ENCODE results near the gene CASP4.

Gene CASP4

DNA sequence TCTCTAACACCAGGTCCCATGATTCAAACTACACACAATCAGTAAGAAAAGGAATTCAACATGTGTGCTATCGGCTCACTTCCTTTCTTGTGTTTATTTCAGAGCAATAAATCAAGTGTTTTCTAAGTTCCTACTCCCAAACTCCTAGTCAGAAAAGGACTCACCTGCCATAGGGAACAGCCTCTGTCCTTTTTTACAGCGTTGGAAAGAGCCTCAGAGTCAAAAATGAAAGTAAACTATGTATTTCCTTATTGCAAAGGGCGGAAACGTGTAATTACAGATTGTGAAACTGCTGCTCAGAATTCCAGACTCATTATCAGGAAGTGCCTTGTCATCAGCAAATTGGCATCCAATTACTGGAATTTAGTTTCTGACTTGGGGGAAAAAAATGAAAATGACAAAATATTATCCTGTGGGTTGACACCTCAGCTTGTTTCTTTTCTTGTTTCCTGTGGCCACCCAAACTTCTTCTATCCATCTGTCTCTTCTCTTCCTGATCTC, at the start of gene CASP4:
TSS of gene CASP4 (minus strand) at position 220 of the 501 bp plus-strand sequence. CDS start at position 171, 49 bp downstream.
- Mint-ChIP-seq H3K36me3 (ENCODE audit: low read depth) (peaks cover 38% of the 10 kb centered on the region), H3K27me3 (no peaks in the 10 kb centered on the region), H3K9me3 (peaks cover 19% of the 10 kb centered on the region), H3K4me1 (ENCODE audit: low read depth) (peaks cover 35% of the 10 kb centered on the region), H3K27ac (peak within 1 kb of the TSS; percentile 93), H3K4me3 (peak within 1 kb of the TSS; percentile 81)
- intact Hi-C loops (cut with micrococcal nuclease), result loop anchor here (5.0 to 10.0 kb wide), 3 partner anchors 131 to 374 kb away; no protein-coding TSS in a partner anchor

DNA sequence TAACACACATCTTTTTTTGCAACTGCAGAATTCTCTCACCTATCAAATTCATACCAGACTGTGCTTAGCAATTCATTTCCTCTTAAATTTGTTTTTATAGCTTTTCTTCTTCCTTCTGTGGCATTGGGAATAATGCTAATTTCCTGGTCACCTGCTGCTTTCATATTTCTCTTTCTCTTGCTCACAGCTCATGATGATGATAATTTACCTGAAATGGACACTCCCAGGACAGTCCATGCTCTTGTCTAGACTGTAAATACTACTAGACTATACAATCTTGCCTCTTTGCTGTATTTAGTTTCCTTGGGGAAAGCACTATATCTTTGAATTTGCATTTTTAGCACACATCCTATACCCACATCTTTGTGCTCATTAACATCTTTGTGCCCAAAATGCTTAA, 39.1 kb upstream of the CASP4 start:
- intact Hi-C loops (cut with micrococcal nuclease), result no loop called here

DNA sequence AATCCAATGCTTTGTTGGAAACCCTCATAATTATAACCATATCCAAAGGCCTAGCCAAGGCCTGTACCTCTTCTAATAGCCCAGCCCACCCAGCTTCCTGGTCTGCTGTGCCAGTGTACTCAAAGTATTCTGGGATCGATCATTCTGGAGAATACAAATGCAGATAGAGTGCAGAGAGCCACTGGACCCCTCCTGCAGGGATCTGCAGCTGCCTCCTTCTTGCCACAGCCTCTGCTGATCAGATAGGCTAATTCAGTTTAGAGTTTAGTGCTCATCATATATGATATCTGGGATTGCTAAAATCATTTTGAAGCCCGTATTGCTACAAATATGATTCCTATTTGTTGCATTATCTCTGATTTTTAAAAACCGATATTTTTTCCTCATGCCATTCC, 37.1 kb upstream of the CASP4 start:
- no peaks in the 10 kb centered on the region for H3K36me3 Mint-ChIP-seq (ENCODE audit: low read depth)
- intact Hi-C loops (cut with micrococcal nuclease), result no loop called here
- H3K4me3 Mint-ChIP-seq, result no peak overlapping the region
- H3K27ac Mint-ChIP-seq, result no peak overlapping the region
- no peaks in the 10 kb centered on the region for H3K9me3 Mint-ChIP-seq
- H3K27me3 Mint-ChIP-seq, result no peaks in the 10 kb centered on the region
- H3K4me1 Mint-ChIP-seq (ENCODE audit: low read depth), result no peaks in the 10 kb centered on the region

More for the DNA sequence above, 39.1 kb upstream of the CASP4 start:
- H3K4me3 Mint-ChIP-seq, result no peak overlapping the region
- no peak overlapping the region for H3K27ac Mint-ChIP-seq
- no peaks in the 10 kb centered on the region for H3K36me3 Mint-ChIP-seq (ENCODE audit: low read depth)
- no peaks in the 10 kb centered on the region for H3K27me3 Mint-ChIP-seq
- no peaks in the 10 kb centered on the region for H3K4me1 Mint-ChIP-seq (ENCODE audit: low read depth)
- no peaks in the 10 kb centered on the region for H3K9me3 Mint-ChIP-seq

DNA sequence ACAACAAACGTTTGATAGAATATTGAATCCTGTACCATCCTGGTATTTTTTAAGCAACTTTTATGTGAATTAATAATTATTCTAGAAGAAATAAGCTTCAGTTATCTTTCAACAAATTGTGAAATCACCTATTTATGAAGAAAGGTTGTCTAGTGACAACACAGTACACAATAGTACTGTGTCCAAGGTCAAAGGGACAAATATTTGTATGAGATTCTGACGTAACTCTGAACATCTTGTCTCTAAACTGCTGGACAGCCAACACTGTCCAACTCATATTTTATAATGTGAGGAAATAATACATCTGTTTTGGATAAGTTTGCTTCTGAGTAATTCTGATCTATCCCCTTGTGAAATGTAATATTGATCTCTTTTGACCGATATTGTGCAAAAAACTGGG, 35.6 kb upstream of the CASP4 start:
- no peaks in the 10 kb centered on the region for H3K4me1 Mint-ChIP-seq (ENCODE audit: low read depth)
- no peaks in the 10 kb centered on the region for H3K36me3 Mint-ChIP-seq (ENCODE audit: low read depth)
- intact Hi-C loops (cut with micrococcal nuclease), result no loop called here
- H3K9me3 Mint-ChIP-seq, result no peaks in the 10 kb centered on the region
- H3K27me3 Mint-ChIP-seq, result no peaks in the 10 kb centered on the region
- no peak overlapping the region for H3K27ac Mint-ChIP-seq
- H3K4me3 Mint-ChIP-seq, result no peak overlapping the region

DNA sequence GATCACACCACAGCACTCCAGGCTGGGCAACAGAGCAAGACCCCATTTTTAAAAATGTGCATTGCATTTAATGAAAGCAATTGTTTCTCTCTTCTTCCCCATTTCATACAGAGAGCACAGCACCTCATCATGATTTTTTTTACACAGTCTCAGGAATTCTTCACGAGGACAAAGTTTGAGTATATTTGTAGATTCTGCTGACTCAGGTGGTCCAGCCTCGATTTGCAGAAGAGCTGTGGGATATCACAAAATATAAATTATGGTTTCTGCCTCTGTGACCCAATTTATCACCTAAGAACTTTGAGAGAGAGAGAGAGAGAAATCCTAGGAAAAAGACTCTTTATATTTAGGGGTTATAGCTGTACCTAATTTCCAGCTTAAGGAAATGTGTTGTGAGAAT, 34.8 kb upstream of the CASP4 start:
- Mint-ChIP-seq H3K9me3 (no peaks in the 10 kb centered on the region), H3K36me3 (ENCODE audit: low read depth) (no peaks in the 10 kb centered on the region), H3K4me3 (no peak overlapping the region), H3K27me3 (no peaks in the 10 kb centered on the region), H3K4me1 (ENCODE audit: low read depth) (no peaks in the 10 kb centered on the region), H3K27ac (no peak overlapping the region)
- intact Hi-C loops (cut with micrococcal nuclease), result no loop called here

DNA sequence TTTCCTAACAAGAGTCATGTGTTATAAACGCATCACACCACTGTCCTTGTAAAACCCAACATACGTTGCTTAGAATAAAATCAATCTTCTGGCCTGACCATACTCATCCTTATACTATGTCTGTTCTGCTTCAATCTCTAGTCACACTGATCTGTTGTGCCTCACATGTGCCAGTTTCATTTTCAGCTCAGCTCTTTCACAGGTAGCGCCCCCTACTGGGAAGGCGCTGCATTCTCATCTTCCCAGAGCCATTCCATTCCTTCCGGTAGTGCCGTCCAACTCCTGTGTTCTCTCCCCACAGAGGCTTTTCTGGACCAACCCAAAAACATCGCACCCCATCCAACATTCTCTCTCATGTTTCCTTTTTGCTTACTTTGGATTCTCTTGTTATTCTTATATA, 32.4 kb upstream of the CASP4 start:
- H3K4me1 Mint-ChIP-seq (ENCODE audit: low read depth), result no peaks in the 10 kb centered on the region
- no peaks in the 10 kb centered on the region for H3K36me3 Mint-ChIP-seq (ENCODE audit: low read depth)
- intact Hi-C loops (cut with micrococcal nuclease), result no loop called here
- H3K4me3 Mint-ChIP-seq, result no peak overlapping the region
- no peak overlapping the region for H3K27ac Mint-ChIP-seq
- H3K9me3 Mint-ChIP-seq, result no peaks in the 10 kb centered on the region
- H3K27me3 Mint-ChIP-seq, result no peaks in the 10 kb centered on the region

DNA sequence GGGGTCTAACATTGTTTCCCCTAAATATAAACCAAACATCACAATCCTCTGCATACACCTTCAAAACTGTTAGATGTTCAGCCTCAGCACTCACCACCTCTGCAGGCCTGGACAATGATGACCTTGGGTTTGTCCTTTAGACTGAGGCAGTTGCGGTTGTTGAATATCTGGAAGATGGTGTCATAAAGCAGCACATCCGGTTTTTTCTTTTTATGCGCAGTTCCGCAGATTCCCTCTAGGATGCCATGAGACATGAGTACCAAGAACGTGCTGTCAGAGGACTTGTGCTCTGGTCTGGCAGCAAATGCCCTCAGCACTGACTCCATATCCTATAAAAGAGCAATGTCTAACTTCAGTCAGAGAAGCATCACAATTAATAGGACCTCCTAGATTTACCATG, 31.8 kb upstream of the CASP4 start:
- Mint-ChIP-seq H3K4me3 (no peak overlapping the region), H3K4me1 (ENCODE audit: low read depth) (no peaks in the 10 kb centered on the region)
- intact Hi-C loops (cut with micrococcal nuclease), result no loop called here

DNA sequence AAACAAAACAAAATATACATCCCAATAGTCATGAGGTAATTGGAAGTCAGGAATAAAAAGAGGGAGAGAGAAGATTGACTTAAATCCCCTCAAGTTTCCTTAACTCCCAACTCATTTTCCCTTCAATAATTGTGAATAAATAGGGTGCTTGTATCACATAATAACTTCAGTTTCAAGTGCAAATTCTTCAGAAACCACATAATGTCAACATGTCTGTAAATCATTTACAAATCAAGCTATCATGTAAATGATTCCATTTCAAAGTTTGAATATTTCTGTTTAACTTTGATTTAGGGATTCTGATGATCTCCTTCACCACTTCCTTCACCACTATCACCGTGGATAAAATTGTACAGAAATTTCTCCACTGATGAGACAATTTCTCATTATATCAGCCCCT, 31.3 kb upstream of the CASP4 start:
- Mint-ChIP-seq H3K4me3 (no peak overlapping the region), H3K36me3 (ENCODE audit: low read depth) (no peaks in the 10 kb centered on the region), H3K27ac (no peak overlapping the region), H3K27me3 (no peaks in the 10 kb centered on the region), H3K4me1 (ENCODE audit: low read depth) (no peaks in the 10 kb centered on the region), H3K9me3 (peaks cover 3% of the 10 kb centered on the region)
- intact Hi-C loops (cut with micrococcal nuclease), result no loop called here

More for the DNA sequence above, 31.8 kb upstream of the CASP4 start:
- H3K9me3 Mint-ChIP-seq, result no peaks in the 10 kb centered on the region
- no peaks in the 10 kb centered on the region for H3K27me3 Mint-ChIP-seq
- H3K36me3 Mint-ChIP-seq (ENCODE audit: low read depth), result no peaks in the 10 kb centered on the region
- H3K27ac Mint-ChIP-seq, result no peak overlapping the region

DNA sequence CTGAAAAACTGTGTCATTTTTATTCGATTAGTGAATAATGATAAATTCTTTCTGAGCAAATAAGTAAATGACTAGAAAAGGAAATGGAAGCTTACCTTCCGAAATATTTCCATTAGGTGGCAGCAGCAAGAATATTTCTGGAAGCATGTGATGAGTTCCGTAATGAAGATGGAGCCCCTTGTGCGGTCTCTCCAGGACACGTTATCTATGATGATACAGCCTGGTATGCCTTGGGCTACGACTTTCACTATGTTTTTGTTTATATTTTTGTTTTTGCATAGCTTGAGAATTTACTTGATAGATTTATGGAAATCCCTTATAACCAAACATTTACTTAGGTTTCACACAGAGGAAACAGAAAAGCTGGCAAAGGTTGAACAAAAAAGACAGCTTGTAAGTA, 28.9 kb upstream of the CASP4 start:
- no peaks in the 10 kb centered on the region for H3K4me1 Mint-ChIP-seq (ENCODE audit: low read depth)
- H3K9me3 Mint-ChIP-seq, result peaks cover 10% of the 10 kb centered on the region
- no peaks in the 10 kb centered on the region for H3K36me3 Mint-ChIP-seq (ENCODE audit: low read depth)
- no peaks in the 10 kb centered on the region for H3K27me3 Mint-ChIP-seq
- H3K4me3 Mint-ChIP-seq, result no peak overlapping the region
- H3K27ac Mint-ChIP-seq, result no peak overlapping the region
- intact Hi-C loops (cut with micrococcal nuclease), result no loop called here

DNA sequence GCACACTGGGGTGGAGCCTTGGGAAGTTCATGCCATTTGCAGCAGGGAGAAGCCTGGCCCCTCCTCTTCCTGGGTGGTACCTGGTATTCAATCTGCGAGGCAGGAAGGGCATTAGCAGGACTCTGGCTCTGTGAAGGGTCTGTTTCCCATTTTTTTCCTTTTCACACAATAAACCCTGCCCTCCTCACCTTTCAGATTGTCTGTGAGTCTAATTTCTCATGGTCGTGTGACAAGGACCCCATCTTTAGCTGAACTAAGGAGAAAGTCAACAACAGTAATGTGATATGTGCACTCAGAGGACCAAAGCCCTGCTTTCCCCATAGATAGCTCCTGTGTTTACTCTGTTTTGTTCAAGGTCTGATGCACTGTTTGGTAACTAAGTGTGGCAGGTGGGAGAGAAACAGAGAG, 26.6 kb upstream of the CASP4 start:
- Mint-ChIP-seq H3K9me3 (peaks cover 10% of the 10 kb centered on the region), H3K4me1 (ENCODE audit: low read depth) (no peaks in the 10 kb centered on the region), H3K27ac (no peak overlapping the region), H3K36me3 (ENCODE audit: low read depth) (no peaks in the 10 kb centered on the region), H3K27me3 (no peaks in the 10 kb centered on the region), H3K4me3 (no peak overlapping the region)
- intact Hi-C loops (cut with micrococcal nuclease), result no loop called here

DNA sequence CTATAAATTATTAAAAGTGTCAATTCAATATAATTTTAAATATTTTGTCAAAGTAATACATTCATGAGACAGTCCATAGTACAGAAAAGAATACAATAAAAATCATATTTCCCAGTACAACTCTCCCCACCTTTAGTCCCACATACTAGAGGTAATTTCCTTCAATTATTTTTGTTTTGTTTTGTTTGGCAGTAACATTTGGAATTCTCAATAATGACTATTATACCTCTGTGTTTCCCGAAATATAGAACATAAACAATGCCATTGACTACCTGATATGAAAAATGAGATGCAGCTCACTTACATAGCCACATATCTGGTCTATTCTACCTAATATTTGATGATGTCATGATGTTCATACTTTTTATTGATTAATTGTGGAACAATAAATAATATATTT, 24.4 kb upstream of the CASP4 start:
- Mint-ChIP-seq H3K4me1 (ENCODE audit: low read depth) (no peaks in the 10 kb centered on the region), H3K27ac (no peak overlapping the region), H3K36me3 (ENCODE audit: low read depth) (no peaks in the 10 kb centered on the region), H3K9me3 (peaks cover 20% of the 10 kb centered on the region), H3K4me3 (no peak overlapping the region), H3K27me3 (no peaks in the 10 kb centered on the region)
- intact Hi-C loops (cut with micrococcal nuclease), result no loop called here

DNA sequence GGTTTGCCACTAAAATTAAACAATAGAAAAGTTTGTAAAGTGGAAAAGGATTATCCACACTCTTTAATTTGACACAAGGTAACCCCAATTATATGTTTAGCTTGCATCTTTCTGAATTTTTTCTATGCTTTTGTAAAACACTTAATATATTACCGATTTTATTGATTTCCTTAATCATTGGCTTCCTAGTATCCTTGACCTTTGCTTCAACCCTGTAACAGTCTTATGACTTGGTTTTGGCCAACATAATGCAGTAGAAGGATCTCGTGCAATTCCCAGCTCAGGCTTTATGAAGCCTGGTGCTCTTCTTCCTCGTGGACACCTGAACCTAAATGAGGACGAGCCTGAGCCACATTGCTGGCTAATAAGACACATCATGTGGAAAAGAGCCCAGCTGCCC, 23.6 kb upstream of the CASP4 start:
- Mint-ChIP-seq H3K4me1 (ENCODE audit: low read depth) (no peaks in the 10 kb centered on the region), H3K36me3 (ENCODE audit: low read depth) (no peaks in the 10 kb centered on the region), H3K27me3 (no peaks in the 10 kb centered on the region), H3K4me3 (no peak overlapping the region), H3K9me3 (peaks cover 20% of the 10 kb centered on the region), H3K27ac (no peak overlapping the region)
- intact Hi-C loops (cut with micrococcal nuclease), result no loop called here

DNA sequence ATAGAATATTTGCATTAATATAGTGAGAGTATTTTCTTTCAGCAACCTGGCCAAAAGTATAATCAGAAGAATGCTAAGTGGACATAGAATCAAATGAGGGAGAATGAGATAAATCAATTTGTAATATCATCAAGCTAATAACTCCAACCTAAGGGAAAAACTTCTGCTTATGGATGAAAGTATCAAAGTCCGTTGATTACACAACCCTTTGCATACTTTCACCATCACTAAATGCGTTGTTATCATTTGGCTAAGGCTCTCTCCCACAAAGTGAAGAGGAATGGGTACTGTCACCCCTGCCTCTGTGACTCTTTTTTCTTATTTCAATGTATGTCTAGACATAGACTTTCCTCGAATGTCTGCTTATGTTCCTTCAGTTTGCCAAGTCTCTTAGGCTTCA, 16.4 kb upstream of the CASP4 start:
- intact Hi-C loops (cut with micrococcal nuclease), result no loop called here
- Mint-ChIP-seq H3K36me3 (ENCODE audit: low read depth) (no peaks in the 10 kb centered on the region), H3K27ac (no peak overlapping the region), H3K27me3 (no peaks in the 10 kb centered on the region), H3K9me3 (peaks cover 10% of the 10 kb centered on the region), H3K4me1 (ENCODE audit: low read depth) (no peaks in the 10 kb centered on the region), H3K4me3 (no peak overlapping the region)

DNA sequence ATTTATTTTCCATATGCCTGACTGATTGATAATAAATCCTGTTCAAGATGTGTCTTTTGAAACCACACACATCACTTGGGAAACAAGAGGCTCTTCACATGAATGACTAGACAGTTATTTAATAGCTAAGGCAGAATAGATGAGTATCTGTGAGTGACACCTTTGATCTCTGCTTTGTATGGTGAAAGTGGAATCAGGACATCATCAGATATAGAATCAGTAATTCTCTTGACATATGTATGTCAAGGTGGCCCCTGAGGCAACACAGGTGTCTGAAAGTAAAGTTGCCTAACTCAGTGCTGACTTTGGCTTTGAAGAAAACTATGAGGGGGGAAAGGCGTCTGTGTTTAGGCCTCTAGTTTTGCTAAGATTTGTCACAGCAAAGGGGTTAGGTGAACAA, 11.5 kb upstream of the CASP4 start:
- Mint-ChIP-seq H3K9me3 (peaks cover 12% of the 10 kb centered on the region), H3K27ac (no peak overlapping the region), H3K4me3 (no peak overlapping the region), H3K4me1 (ENCODE audit: low read depth) (no peaks in the 10 kb centered on the region), H3K36me3 (ENCODE audit: low read depth) (no peaks in the 10 kb centered on the region), H3K27me3 (no peaks in the 10 kb centered on the region)
- intact Hi-C loops (cut with micrococcal nuclease), result no loop called here

DNA sequence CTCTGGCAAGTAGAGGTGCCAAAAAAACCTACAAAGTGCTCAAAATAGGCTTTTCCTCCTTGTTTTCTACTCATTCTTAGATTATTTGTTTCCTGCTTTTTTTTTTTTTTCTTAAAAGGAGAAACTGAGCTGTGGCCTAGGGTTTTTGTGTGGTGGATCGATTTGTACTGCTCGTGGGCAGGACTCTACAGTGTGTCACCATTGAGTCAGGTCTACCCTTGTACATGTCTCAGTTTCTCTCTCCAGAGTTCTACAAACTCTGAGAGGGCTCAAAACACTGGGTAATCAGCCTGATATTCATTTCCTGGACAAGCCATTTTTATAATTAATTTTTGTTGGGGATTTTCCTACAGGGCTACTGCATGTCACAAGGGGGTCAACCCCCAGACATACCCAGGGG, 5.2 kb upstream of the CASP4 start:
- Mint-ChIP-seq H3K27ac (no peak overlapping the region), H3K27me3 (no peaks in the 10 kb centered on the region), H3K4me3 (no peak overlapping the region), H3K4me1 (ENCODE audit: low read depth) (peaks cover 5% of the 10 kb centered on the region), H3K9me3 (peaks cover 45% of the 10 kb centered on the region), H3K36me3 (ENCODE audit: low read depth) (peaks cover 11% of the 10 kb centered on the region)
- intact Hi-C loops (cut with micrococcal nuclease), result no loop called here

Data from dendritic cell treated with granulocyte-macrophage colony-stimulating factor and Interleukin-4, amounts not matched to agents 40 ng/mL and 50 ng/mL, for 4 days (primary cell).